NCI-H2227 treated with DMSO at 0.1 percent for 48 hours (cell line): ENCODE measurements around the gene PAX2.

Experiments
- DNase-seq: peaks from one replicate; lab custom pipeline; 2025; lab: John Stamatoyannopoulos, UW

PAX2 gene

DNA sequence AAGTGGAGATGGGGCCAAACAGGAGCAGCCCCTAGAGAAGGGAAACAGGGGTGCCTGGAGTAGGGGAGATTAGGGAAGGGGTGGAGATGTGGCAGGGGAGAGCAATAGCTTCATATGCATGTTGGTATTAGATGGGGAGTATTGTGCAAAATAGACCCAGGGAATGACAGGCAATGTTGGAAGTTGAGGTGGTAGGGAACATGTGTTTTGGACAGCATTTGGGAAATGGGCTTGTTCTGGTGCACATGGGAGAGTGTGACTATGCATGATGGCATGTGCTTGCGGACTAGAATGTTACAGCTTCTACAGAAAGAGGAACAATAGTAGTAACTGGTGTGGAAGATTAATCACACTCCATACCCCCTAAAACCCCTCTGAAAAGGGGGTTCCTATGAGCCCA, 10.4 kb downstream of the PAX2 start:
- no peak for DNase-seq

DNA sequence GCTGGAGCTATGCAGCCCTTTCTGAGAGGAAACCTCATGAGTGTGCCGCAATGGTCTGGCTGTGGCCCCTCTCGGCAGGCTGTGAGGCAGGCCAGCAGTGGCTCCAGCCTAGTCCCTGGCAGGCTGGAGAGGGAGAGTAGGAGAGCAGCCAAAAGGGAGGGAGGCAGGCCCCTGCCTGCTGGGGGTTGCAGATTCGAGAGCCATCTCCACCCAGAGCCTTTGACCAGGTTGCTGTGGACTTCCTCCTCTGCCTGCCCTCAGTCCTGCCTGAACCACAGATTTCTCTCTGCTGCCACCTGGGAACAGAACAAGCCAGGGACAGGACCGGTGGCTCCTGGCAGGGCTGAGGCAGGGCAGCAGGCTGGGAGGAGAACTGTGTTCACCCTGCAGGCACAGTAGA, 13.9 kb downstream of the PAX2 start:
- no peak for DNase-seq

DNA sequence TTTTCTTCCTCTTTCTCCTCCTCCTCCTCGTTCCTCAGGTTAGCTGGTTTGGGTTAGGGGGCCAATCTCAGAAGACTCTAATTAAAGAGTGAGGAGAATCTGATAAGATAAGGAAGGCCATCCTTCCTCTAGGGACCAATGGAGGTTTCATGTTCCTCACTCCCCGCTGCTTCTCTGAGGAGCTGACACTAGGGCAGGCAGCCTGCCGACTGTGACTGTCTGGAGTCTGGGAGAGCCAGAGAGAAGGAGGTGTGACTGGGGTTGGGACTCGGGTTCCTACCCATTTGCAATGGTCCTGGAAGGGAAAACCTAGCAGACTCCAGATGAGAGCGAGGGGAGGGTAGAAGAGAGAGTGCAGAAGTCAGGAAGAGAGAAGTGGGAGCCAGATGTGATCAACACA, 15.3 kb downstream of the PAX2 start:
- DNase-seq = no peak

DNA sequence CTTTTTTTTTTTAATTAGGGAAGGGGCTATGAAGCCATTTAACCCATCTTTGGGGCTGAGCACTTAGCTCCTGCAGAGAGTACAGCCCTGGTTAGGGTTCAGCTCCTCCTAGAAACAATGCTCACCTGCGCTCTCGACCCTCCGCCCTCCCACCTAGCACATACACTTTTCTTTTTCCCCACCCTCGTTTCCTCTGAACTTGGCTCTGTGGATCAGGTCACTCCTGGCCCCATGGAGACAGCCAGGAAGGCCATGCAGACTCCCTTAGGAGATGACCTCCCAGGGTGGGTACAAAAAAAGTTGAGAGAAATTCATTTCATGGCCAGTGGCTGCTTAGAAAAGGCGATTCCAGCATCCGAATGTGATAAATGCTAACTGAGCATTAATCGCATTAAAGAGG, 15.8 kb downstream of the PAX2 start:
- no peak for DNase-seq

DNA sequence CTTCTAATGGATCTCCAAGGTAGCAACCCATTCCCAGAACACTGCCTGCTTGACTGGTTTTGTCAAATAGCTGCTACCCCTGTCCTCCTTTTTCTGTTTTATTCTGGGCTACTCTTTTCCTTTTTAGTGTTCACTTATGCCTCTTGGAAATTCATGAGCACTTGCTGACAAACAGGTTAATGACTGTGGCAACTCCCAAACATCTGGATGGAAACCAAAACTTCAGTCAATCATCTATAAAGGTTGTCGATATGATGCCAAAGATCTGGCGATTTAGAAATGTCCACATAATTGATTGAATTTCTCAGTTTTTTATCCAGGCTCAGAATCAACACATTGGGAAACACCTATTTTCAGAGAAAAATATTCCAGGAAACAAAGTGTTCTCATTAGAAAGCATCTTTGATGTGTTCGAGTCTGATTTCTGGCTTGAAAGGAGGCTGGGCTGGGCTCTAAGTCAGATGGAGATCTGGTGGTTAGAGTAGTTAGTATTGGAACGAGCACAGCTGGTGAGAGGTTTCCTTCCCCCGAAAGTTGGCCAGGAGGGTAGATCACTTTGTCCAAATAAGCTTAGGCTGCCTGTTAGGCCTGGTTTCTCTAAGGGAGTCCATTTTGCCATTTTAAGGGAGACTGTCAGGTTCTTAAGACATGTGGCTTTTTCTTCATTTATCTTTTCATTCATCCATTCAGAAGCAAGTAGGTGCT, 17.8 kb downstream of the PAX2 start:
- no peak for DNase-seq

DNA sequence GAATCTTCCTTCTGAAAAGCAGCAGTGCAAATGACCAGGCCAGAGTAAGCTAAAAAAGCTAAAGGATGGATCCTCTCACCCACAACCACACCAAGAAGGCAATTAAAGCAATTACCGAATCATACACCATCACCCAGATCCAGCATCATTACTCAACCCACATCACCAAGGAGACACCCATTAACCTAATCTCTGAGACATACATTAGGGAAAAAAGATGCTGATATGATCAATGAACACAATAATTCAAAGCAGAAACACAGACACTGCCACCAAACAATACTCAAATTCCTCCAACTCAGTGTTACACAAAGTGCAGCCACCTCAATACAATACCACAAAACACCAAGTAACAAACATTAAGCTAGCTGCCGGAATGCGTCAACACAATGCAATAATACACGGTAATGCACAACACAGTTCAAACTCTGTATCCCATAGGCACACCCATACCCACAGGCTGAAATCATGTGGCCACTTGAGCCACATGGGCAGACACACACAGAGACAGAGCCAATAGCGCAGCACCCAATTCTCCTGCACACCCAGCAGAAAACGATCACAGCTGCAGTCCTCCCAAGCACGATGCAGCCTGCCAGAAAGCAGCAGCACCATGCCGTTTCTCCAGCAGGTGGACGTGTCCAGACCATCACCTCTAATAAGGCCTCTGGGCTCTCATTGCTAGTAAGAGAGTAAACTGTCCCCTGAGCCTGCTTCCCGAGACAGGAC, 21.5 kb downstream of the PAX2 start:
- no peak for DNase-seq

DNA sequence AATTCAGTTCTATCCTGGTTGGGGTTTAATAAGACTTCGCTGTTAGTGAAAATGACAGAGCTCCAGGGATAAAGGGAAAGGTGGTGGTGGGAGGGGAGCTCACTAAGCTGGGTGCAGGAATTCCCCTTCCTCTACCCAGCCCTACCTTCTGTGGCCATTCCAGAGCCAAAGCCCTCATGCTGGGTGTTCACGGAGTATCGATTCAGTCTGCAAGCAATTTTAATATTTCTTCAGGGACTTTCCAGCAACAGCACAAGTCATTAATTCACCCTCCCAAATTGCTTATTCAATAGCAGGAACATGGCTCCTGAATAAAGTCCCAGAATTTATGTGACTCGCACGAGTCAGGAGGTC, 22.0 kb downstream of the PAX2 start:
- no peak for DNase-seq

DNA sequence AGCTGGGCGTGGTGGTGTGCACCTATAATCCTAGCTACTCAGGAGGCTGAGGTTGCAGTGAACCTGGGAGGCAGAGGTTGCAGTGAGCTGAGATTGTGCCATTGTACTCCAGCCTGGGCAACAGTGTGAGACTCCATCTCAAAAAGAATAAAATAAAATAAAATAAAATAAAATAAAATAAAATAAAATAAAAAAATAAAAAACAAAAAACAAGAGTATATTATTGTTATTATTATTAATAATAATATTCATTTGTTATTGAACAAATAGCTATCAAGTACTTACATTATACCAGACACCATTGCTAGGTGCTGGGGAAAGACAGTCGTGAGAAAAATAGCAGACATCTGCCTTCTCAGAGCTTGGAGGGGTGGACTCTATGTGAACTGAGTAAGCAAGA, 24.1 kb downstream of the PAX2 start:
- no peak for DNase-seq

DNA sequence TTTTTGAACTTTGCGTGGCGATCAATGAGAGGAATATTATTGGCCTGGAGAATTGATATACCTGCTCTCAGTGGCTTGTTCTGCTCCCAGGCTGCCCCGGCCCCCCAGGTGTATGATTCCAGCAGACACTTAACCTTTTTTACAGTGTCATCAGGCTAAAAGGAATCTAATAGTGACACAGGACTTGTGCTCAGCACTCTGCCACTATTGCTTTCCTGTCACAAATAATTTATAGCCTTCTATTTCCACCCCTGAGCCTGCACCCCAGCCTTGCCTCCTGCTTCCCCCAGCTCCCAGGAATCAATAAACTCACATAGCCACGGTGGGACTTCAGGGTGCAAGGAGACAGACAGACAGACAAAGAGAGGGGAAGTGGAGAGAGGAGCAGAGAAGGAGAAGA, 28.3 kb downstream of the PAX2 start:
- DNase-seq = no peak

DNA sequence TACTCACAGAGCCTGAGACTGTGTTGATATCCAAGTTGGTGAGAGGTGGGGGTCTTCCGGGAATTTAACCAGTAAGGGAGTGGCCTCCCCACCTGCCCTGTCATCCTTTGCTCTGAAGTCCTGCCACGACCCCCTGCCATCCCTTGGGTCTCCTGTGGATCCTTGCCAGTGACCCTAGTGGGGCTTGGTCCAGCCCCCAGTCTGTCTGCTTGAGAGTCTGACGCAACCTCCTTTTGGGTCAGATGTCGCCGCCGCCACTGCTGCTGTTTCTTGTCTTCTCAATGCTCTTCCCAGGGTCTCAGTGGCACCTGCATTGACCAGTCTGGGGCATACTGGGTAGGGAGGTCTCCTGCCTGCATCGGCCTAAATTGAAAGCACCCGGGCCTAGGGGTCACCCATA, 28.8 kb downstream of the PAX2 start:
- no peak for DNase-seq

DNA sequence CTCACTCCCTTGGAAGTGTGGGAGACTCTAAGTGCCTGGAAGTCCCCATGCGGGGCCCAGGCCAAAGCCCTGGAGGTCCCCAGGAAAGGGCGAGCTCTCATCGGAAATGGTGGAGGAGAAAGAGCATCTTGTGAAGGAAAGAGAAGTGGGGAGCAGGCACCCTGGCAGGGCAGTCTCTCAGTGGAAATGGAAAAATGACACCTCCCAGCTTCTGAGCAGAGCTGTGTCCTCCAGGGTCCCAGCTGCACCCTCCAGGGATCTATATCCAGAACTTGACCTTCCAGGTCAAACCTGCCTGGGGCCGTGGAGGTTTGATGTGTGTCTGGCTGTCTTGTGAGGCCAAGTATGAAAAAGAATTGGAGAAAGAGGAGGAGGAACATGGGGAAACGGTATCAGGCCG, 29.5 kb downstream of the PAX2 start:
- DNase-seq = no peak

DNA sequence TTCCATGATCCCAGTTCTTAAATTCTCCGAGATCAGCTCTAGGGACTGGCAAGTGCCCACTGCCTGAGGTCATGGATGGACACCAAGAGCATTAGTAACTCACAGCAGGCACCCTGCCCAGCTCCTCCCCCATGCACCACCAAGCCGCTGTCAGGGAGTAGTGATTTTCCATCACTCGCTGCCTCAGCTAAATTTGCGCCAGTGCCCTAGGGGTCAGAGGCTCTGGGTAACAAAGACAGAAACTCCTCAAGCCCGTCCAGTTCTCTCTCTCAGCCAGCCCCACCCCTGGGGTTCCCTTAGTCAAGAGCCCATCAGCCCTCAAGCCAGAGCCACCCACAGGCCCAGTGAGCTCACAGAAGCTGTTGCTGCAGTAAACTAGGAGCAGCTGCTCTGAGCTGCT, 30.0 kb downstream of the PAX2 start:
- no peak for DNase-seq

DNA sequence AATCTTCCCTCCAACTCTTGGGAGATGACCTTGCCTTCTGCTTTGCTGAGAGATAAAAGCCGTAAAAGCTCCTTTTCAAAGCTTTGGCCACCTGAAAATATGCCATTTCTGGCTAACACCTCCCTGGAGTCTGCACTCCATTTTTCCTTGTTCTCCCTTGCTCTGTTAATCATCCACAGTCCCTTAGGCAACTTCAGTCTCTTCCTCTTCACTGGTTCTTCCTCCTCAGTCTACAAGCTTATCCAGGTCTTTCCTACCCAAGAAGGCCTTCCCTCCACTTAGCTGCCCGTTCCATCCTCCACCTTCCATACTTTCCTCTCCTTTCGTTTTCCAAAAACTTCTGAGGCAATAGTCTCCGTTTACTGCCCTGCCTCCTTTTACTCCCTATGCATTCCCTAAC, 30.5 kb downstream of the PAX2 start:
- no peak for DNase-seq

DNA sequence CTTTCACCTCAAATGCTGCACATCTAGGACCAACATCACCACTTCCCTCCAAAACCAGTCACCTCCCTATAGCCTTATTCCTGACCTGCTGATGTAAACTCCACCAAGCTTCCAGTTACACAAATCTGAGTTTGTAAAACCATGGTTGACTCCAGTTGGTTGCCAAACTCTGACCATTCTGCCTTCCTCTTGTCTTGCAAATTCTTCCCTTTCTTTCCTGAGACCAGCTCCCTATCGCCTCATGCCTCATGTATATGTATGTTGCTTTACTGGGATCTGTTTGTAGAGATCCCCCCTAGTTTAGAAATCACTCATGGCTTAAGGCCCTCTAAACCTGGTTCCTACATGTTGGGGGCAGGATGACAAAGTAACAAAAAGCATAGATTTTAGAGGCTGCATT, 31.3 kb downstream of the PAX2 start:
- DNase-seq = no peak

DNA sequence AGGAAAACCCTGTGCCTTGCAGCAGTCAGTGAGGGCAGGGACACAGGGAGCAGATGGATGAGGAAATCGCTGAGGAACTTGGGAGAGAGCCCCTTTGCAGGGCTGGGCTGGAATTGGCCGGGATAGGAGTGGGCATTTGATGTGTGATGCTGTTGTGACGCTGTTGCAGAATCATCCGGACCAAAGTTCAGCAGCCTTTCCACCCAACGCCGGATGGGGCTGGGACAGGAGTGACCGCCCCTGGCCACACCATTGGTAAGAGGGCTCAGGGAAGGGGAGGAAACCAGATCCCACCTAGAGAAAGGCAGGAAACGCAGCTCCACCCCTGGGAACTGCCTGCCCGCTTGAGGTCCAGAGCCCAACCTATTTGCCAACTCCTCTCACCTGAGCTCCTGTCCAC, 33.9 kb downstream of the PAX2 start:
- no peak for DNase-seq

DNA sequence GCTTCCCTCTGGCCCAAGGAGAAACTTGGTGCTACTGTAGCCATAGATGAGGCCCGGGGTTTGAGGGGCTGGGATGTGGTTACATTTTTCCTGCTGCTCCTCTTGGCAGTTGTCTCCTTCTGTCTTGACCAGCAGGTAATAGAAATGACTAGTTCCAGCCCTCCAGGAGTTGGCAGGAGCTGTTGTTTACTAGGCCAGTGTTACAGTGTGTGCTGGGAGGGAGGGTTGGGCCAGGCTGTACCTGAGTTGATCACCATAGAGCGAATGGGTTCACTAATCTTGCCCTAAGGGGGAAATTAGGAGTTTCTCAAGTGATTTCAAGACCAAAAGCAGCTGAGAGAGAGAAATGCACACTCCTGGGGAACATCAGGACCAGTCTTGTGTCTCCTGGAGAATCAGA, 34.9 kb downstream of the PAX2 start:
- no peak for DNase-seq

DNA sequence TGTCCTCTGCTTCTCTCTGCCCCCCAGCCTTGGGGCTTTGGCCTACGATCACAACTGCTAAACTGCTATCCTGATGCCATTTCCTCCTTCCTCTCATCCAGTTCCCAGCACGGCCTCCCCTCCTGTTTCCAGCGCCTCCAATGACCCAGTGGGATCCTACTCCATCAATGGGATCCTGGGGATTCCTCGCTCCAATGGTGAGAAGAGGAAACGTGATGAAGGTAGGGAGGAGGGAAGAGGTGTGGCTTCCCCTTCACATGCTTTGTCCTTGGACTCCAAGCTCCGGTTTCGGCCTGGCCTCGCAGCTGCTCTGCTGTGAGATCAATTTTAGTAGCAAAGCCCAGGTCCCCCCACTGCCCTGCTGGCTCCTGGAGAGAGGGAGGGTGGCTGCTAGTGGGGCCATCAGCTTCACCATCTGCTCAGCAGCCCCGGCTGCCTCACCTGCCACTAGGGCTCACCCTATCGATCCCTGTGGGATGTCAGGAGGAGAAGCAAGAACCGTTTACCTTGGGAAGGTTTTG, 35.8 kb downstream of the PAX2 start:
- no peak for DNase-seq

DNA sequence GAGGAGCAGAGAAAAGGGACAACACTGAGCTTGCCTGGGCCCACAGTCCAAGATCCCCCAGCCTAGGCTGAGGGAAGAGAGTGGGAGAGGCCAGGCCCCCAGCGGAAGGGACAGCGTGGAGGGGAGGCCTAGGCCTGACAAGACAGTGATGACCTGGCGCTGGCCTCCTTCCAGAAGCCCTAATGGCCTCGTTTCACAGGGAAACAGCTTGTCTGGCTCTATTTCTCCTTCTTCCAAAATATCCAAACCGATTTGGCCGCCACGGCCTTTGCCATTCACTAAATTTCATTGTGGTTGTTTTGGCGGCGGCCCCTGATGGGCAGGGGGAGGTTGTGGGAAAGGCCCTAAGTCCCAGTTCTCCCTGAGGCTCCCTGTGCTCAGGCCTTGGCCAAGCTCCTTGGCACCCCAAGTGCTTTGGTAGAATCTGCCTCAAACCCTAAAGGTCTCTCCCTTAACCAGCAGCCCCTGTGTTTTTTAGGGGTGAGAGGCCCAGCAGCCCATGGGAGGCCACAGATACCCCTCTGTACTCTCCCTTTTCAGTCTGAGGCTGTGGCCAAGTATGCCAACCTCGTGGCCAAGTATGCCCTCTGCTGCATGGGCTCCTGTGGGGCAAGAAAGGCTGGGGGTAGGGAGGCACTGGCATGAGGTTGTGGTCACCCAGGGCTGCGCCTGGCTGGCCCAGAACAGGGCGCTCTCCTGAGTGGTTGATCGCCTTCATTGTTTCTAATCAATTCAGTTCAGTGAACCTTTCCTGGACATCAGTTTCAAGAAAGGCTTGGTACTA, 37.3 kb downstream of the PAX2 start:
- DNase-seq = no peak

DNA sequence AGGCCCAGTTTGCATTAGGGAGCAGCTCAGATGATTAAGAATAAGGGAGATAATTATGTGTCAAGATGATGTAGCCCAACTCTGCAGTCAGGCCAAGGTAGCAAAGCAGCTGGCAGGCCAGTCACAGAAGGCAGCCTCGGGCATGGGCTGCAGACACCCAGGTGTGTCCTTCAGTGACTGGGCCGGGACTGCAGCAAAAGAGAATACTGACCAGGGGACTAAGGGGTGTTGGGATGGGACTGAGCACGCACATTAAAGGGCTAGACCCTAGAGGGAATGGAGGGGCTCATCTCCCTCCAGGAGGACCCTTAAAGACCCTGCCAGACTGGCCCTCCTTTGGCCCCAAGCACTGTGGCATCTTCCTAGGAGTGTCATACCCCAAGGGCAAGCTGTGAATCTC, 38.7 kb downstream of the PAX2 start:
- no peak for DNase-seq

DNA sequence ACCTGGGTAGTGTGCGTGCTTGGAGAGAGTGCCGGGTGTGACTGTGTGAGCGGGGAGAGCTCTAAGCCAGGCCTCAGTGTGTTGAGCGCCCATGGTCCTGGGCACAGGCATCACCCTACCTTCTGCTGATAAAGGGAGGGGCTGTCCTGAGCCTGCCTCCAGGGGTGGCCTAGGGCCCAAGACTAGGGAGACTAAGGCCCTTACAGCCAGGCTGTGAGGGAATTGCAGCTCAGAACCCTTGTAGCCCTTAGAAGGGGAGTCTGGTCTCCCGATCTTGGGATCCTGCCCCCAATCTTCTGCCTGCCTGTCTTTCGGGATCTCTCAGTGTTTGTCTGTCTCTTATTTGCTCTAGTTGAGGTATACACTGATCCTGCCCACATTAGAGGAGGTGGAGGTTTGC, 41.2 kb downstream of the PAX2 start:
- DNase-seq = no peak

DNA sequence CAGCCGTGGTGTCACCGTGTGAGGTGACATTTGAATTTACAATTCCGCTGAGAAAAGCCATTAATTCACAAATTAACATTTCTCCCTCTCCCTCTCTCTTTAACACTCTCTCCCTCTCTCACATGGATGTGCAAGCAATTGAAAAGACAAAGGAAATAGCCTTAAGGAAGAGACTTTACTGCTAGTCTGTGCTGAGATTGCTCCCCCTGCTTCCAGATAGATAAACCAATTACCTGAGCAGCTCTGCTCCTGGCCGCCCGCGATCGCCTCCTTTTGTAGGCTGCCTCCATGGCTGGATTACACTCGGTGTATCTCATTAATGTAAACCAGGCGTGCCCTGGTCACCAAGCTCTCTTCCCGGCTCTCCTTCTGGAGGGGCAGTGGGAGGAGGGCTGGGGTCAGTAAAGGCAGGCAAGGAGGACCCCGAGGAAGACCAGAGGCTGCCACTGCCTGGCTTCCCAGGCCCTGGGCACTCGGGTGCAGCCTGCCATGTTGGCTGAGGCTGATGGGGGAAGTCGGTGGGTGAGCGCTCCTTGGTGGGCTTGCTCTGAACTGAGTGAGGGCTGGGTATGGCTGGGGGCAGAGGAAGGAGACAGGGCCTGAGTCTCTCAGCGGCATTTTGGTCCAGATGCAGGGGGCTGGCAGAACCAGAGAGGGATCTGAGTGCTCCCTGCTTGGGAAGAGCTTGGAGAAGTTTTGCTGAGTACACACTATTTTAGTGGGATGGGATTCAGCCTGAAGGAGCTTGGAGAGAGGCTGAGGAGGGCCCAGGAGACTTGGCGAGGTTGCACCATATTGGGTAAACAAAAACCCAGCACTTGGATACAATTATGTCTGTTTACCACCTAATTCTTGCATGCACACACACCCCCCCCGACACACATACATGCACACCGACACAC, 42.9 kb downstream of the PAX2 start:
- DNase-seq = no peak

DNA sequence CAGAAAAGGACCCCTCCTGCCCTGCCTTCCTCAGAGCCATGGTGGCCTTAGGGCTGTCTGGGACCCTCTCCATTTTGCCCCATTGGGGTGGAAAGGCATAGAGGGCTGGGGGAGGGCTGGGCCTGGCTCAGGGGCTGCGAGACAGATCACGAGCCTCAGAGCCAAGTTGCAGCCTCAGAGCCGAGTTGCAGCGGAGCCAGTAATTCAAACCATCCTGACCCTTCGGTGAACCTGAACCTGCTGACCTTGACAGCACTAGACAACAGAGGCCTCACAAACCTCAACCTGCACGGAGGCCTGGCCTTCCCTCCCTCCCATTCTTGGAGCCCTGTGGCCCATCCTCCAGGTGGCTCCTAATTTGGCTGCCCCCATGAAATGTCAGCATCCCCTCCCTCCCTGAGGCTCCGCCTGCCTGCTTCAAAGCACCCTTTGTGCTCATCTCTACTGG, 45.4 kb downstream of the PAX2 start:
- DNase-seq = no peak
